Duodenal mucosa (tissue), 2 donors: ENCODE measurements around the gene NCOA1.
"Not testable (repeated sequence)": the region's sequence is repeated elsewhere in the genome, so short reads cannot be mapped to it uniquely, and the experiment has no call there.

Experiments
- H3K27ac ChIP-seq: one replicate; pipeline ENCODE4 v1.7.0; 2013; ENCODE audit warnings: low read depth, low read length
- H3K27me3 ChIP-seq, 2 donors: one replicate each; pipeline ENCODE4 v1.7.0; 2013; ENCODE audit warnings: low read length in 2 of 2, control low read depth in 1 of 2; ENCODE audit not compliant: insufficient read depth in 2 of 2, control insufficient read depth in 1 of 2
- H3K36me3 ChIP-seq, 2 donors: one replicate each; pipeline ENCODE4 v1.7.0; 2013; ENCODE audit warnings: low read length in 2 of 2, control low read depth in 1 of 2; ENCODE audit not compliant: insufficient read depth in 2 of 2, control insufficient read depth in 1 of 2
- H3K4me1 ChIP-seq, 2 donors: one replicate each; pipeline ENCODE4 v1.7.0; 2013; ENCODE audit warnings: low read length in 2 of 2, control low read depth in 1 of 2; ENCODE audit not compliant: insufficient read depth in 2 of 2, control insufficient read depth in 1 of 2
- H3K4me3 ChIP-seq, 2 donors: one replicate each; pipeline ENCODE4 v1.7.0; 2013; ENCODE audit warnings: low read length in 2 of 2, low read depth in 1 of 2
- H3K9ac ChIP-seq, 2 donors: one replicate each; pipeline ENCODE4 v1.7.0; 2013; ENCODE audit warnings: low read length in 2 of 2, low read depth in 1 of 2
- H3K9me3 ChIP-seq, 2 donors: one replicate each; pipeline ENCODE4 v1.7.0; 2013; ENCODE audit warnings: low read length in 2 of 2, control low read depth in 1 of 2; ENCODE audit not compliant: control insufficient read depth in 1 of 2

Gene NCOA1

DNA sequence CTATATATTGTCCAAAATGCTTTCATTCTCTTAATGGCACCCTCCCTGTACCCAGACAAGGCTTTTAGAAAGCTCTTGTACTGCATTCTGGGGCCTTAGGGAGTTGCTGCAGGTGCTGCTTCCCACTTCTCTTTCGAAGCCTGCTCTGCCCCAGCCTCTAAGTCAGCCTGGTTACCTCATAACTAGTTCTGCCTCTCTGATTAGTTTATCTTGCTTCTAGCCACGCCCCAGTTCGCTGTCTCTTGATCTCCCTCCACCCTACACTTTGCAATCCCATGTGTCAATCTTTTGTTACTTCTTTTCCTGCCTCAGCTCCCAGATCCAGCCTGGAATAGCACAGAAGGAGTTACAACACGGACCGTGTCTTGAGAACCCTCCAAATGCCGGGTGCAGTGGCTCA, 13.8 kb upstream of the NCOA1 start:
- Histone ChIP-seq H3K4me1 (peaks cover 5 to 6% of the 10 kb centered on the region in 2 donors), H3K9me3 (no peaks in the 10 kb centered on the region), H3K9ac (no peak overlapping the region), H3K4me3 (peak overlapping the region in 1 of 2 donors; percentile 5), H3K27me3 (no peaks in the 10 kb centered on the region), H3K27ac (no peak overlapping the region), H3K36me3 (no peaks in the 10 kb centered on the region)

- Histone ChIP-seq H3K27ac (no peak overlapping the region), H3K27me3 (no peaks in the 10 kb centered on the region)
Measured at GRCh38 chr2:24478243-24478642, 12.8 kb upstream of the NCOA1 start.

GRCh38 chr2:24480245-24480644, 10.8 kb upstream of the NCOA1 start:
- no peak overlapping the region for H3K27ac ChIP-seq
- H3K4me3 ChIP-seq, result no peak overlapping the region

More at GRCh38 chr2:24478243-24478642, 12.8 kb upstream of the NCOA1 start:
- H3K36me3 ChIP-seq, result no peaks in the 10 kb centered on the region
- no peak overlapping the region for H3K9ac ChIP-seq
- H3K4me1 ChIP-seq, result peaks cover 11 to 12% of the 10 kb centered on the region in 2 donors
- H3K4me3 ChIP-seq, result no peak overlapping the region
- no peaks in the 10 kb centered on the region for H3K9me3 ChIP-seq

DNA sequence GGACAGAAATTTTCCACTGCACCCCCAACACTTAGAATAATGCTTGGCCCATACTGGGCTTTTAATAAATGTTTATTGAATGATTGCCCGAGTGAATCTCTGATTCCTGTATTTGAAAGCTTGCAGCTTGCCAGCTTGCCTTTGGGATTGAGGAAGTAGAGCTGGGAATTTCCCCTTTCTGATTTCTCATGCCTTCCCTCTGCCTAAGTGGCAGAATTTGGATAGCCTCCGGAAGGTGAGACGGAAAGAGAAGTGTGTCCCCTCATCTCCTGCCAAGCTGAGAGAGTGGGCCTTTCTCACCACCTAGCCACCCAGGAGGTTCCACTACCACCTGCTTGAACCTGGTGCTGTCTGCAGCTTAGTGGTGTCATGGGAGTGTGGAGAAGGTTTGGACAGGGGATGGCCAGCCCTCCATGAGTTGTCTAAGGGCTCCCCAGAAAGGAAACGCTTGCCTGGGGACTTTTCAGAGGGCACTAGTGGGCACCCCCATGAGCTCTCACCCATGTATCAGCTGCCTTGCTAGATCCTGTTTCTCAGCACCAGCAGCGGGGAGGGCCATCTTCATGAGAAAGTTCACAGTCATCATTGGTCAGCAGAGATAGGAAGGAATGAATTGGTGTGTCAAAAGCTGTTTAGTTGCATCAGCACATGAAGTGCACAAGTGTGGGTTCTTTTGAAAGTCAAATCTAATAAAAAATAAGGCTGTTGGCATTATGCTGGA, 8.6 kb upstream of the NCOA1 start:
- Histone ChIP-seq H3K4me1 (peaks cover 12 to 22% of the 10 kb centered on the region in 2 donors), H3K27me3 (no peaks in the 10 kb centered on the region), H3K9ac (no peak overlapping the region), H3K4me3 (no peak overlapping the region), H3K36me3 (no peaks in the 10 kb centered on the region), H3K27ac (no peak overlapping the region), H3K9me3 (no peaks in the 10 kb centered on the region)

More at GRCh38 chr2:24480245-24480644, 10.8 kb upstream of the NCOA1 start:
- no peaks in the 10 kb centered on the region for H3K27me3 ChIP-seq
- peaks cover 11 to 12% of the 10 kb centered on the region in 2 donors for H3K4me1 ChIP-seq
- H3K9ac ChIP-seq, result no peak overlapping the region
- H3K9me3 ChIP-seq, result no peaks in the 10 kb centered on the region
- no peaks in the 10 kb centered on the region for H3K36me3 ChIP-seq

DNA sequence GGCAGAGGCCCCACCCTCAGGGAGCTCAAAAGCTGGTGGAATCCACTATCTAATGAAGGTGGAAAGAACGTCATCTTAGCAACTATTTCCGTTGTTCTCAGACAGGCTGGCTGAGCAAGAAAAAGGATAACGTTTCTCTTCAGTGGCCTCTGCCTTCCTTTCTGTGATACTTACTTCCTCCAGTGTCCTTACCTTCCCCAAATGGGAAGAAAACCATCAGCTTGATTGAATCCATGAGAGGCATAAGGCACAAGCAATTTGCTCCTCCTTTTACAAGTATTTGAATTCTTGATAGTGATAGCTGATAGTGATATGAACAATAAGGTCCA, 8.1 kb upstream of the NCOA1 start:
- H3K9me3 ChIP-seq, result no peaks in the 10 kb centered on the region
- H3K4me1 ChIP-seq, result peaks cover 12 to 22% of the 10 kb centered on the region in 2 donors
- no peaks in the 10 kb centered on the region for H3K27me3 ChIP-seq
- H3K27ac ChIP-seq, result no peak overlapping the region
- no peaks in the 10 kb centered on the region for H3K36me3 ChIP-seq
- H3K4me3 ChIP-seq, result no peak overlapping the region
- H3K9ac ChIP-seq, result no peak overlapping the region

GRCh38 chr2:24484677-24485076, 6.4 kb upstream of the NCOA1 start:
- peaks cover 14 to 27% of the 10 kb centered on the region in 2 donors for H3K4me1 ChIP-seq
- not testable (repeated sequence) for H3K9ac ChIP-seq, H3K9me3 ChIP-seq, H3K4me3 ChIP-seq, H3K27me3 ChIP-seq, H3K36me3 ChIP-seq, H3K27ac ChIP-seq

- Histone ChIP-seq H3K4me3 (no peak overlapping the region), H3K9ac (no peak overlapping the region), H3K4me1 (peaks cover 20 to 32% of the 10 kb centered on the region in 2 donors), H3K9me3 (no peaks in the 10 kb centered on the region), H3K27me3 (no peaks in the 10 kb centered on the region), H3K27ac (no peak overlapping the region), H3K36me3 (no peaks in the 10 kb centered on the region)
Measured at GRCh38 chr2:24485197-24485596, 5.9 kb upstream of the NCOA1 start.

DNA sequence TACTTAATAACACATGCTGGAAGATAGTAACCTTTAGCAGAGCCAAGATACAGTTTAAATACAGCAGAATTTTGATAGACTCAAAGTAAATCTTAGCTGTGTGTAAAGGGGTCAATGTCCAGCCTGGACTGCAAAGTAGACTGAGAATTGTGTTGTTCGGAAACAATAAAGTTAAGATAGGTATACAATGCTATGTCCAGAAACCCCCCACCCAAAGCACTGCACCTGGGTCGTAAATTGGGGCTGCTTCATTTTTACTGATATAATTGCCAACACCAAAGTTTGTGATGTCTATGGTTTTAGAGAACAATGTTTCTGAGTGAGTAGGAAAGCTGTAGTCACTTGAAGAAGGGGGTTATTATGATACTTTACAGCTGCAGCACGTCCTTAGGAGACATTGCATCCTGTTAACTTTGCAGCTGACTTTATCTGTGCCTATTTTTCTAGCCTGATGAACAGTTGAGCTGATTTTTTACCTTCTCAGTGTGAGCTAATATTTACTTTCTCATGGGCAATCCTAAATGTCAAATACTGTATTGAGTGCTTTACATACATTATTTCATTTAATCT, 4.3 kb upstream of the NCOA1 start:
- Histone ChIP-seq H3K36me3 (no peaks in the 10 kb centered on the region), H3K9me3 (no peaks in the 10 kb centered on the region)

DNA sequence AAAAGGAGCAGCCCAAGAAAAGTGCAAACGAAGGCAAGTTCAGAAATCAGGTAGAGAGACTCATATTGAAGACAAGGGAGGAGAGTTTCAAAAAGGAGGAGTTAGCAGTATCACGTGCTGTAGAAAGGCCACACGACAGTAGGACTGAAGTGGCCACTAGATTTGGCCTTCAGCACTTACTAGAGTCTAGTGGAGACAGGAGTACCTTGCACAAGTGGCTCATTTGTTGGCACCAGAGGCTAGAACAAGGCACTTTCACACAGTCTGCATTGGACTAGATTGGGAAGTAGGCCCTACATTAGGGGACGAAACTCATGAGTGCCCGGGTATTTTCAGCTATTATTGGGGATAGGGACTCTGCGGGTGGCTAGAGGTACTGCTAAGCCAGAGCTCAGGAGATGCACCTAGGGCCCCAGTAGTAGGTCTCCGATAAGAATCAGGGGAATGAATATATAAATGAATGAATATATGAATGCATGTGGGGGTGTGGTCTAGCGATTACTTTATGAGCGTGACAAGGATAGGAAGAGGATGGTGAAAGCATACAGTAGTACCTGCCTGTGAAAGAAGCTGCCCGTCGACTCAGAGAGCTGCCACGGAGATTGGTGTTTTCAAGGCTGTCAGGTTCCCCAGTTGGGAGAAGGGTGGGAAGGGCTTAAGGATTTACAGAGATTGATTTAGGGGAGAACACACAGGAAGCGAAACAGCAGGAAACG, 1.4 kb upstream of the NCOA1 start:
- Histone ChIP-seq H3K9ac (peak overlapping the region in 1 of 2 donors; percentile 59), H3K4me1 (peaks cover 25 to 39% of the 10 kb centered on the region in 2 donors), H3K4me3 (peak overlapping the region; percentile 66 to 69), H3K9me3 (no peaks in the 10 kb centered on the region), H3K27ac (no peak overlapping the region), H3K36me3 (no peaks in the 10 kb centered on the region), H3K27me3 (no peaks in the 10 kb centered on the region)

More for the DNA sequence above, 4.3 kb upstream of the NCOA1 start:
- Histone ChIP-seq H3K4me1 (peaks cover 21 to 33% of the 10 kb centered on the region in 2 donors), H3K4me3 (no peak overlapping the region), H3K27ac (no peak overlapping the region), H3K27me3 (no peaks in the 10 kb centered on the region), H3K9ac (no peak overlapping the region)

- no peaks in the 10 kb centered on the region for H3K27me3 ChIP-seq
- H3K9ac ChIP-seq, result peak overlapping the region; percentile 59 to 69
- H3K36me3 ChIP-seq, result no peaks in the 10 kb centered on the region
- H3K4me3 ChIP-seq, result peak overlapping the region; percentile 66 to 69
- peaks cover 25 to 39% of the 10 kb centered on the region in 2 donors for H3K4me1 ChIP-seq
- no peaks in the 10 kb centered on the region for H3K9me3 ChIP-seq
- H3K27ac ChIP-seq, result peak overlapping the region; percentile 78
Measured at GRCh38 chr2:24490181-24490689, 819 bp upstream of the NCOA1 start.
